ENCODE measurements around the gene XXYLT1.

DNA sequence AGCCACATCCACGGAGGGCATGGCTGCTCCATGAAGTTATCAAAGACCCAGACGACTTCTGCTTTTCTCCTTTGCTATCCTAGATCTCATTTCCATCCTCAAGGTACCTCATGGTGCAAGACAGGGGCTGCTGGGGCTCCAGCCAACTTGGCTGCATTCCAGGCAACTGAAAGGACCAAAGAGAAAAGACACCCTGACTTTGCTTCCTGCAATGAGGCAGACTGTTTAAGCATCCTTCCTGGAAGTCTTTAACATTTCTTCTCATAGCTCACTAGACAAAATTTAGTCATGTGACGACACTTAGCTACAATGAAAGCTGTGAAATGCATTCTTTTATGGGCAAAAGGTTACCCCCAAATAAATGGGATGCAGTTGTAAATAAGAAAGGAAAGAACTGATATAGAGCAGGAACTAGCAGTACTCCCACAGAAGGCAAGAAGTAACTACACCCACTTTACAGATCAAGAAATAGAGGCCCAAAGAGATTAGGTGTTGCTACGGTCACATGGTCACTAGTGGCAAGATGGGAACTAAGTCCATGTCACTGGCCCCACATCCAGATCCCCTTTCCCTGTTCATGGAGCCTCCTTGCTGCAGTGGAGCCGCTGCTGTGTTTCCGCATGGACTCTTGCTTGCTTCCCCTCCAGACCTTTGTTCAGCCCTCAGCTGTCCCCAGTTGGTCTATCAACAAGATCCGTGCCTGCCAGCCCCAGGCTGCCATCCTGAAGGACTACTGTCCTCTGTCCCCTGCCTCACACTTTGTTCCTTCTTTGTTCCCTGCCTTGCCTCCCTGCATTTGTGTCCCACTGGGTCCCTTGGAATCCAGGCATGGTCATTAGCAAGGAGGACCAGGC is 107.0 kb downstream of the XXYLT1 start:
- TF ChIP-seq, protein P1, sequence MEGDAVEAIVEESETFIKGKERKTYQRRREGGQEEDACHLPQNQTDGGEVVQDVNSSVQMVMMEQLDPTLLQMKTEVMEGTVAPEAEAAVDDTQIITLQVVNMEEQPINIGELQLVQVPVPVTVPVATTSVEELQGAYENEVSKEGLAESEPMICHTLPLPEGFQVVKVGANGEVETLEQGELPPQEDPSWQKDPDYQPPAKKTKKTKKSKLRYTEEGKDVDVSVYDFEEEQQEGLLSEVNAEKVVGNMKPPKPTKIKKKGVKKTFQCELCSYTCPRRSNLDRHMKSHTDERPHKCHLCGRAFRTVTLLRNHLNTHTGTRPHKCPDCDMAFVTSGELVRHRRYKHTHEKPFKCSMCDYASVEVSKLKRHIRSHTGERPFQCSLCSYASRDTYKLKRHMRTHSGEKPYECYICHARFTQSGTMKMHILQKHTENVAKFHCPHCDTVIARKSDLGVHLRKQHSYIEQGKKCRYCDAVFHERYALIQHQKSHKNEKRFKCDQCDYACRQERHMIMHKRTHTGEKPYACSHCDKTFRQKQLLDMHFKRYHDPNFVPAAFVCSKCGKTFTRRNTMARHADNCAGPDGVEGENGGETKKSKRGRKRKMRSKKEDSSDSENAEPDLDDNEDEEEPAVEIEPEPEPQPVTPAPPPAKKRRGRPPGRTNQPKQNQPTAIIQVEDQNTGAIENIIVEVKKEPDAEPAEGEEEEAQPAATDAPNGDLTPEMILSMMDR (IDR thresholded peaks at IDR 0.05; ENCODE audit: insufficient read depth, low read length, poor library complexity, severe bottlenecking): no peak
- TF ChIP-seq EZH2phosphoT487 (conservative IDR thresholded peaks at IDR 0.05; ENCODE audit: low read length): no peak

Data from SU-DHL-6 (cell line).